ENCODE data around the gene HOXB6.

DNA sequence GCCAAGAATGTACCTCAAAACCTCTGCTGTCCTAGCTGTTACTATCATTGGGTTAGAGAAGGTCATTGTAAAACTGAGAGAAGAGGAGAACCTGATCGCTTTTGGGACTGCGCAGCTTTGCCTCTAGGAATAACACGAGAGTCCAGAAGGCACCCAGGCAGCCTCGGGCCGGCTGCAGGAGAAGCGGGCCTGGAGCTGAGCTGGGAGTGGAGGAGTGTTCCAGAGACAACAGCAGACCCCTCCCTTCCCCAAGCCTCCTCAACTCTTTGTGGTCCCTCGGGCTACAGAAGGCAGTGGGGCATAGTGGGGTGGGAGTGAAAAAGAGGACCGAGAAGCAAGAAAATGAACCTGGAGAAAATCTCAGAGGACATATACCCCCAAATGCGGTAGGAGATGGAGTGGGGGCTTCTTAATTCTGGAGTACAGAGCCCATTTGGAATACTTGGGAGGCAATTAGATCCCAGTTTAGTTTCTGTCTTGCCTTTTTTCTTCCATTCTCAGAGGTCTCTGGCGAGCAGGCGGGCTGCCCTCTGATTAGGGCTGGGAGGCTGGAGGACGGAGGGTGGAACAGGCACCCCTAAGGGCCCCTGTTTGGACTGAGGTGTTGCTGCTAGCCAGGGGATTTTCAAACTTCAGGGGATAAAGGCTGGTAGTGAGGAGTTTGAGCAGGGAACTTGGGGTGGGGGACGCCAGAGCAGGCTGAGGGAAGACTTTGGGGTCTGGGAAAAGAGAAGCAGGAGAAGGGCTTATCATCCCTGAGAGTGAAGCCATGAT lies 46.5 kb downstream of the HOXB6 start:
- no peak for TF ChIP-seq CTCF (IDR thresholded peaks at IDR 0.05; ENCODE audit: low read depth, low read length, missing input control)
- TF ChIP-seq, protein P1, sequence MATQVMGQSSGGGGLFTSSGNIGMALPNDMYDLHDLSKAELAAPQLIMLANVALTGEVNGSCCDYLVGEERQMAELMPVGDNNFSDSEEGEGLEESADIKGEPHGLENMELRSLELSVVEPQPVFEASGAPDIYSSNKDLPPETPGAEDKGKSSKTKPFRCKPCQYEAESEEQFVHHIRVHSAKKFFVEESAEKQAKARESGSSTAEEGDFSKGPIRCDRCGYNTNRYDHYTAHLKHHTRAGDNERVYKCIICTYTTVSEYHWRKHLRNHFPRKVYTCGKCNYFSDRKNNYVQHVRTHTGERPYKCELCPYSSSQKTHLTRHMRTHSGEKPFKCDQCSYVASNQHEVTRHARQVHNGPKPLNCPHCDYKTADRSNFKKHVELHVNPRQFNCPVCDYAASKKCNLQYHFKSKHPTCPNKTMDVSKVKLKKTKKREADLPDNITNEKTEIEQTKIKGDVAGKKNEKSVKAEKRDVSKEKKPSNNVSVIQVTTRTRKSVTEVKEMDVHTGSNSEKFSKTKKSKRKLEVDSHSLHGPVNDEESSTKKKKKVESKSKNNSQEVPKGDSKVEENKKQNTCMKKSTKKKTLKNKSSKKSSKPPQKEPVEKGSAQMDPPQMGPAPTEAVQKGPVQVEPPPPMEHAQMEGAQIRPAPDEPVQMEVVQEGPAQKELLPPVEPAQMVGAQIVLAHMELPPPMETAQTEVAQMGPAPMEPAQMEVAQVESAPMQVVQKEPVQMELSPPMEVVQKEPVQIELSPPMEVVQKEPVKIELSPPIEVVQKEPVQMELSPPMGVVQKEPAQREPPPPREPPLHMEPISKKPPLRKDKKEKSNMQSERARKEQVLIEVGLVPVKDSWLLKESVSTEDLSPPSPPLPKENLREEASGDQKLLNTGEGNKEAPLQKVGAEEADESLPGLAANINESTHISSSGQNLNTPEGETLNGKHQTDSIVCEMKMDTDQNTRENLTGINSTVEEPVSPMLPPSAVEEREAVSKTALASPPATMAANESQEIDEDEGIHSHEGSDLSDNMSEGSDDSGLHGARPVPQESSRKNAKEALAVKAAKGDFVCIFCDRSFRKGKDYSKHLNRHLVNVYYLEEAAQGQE (IDR thresholded peaks at IDR 0.05) = no peak
- TF ChIP-seq RXRA (IDR thresholded peaks at IDR 0.05) = no peak
